Hypothalamus (tissue), 51 donors: ENCODE results near the gene FALEC.
A peak's percentile ranks its signal among the peaks of the same experiment; 100 is the strongest.

ENCODE experiments used
- DNase-seq, 51 donors: peaks; one replicate each; lab custom pipeline; 2025; lab: John Stamatoyannopoulos, UW

The FALEC gene

GRCh38 chr1:150511551-150511950, 4.0 kb upstream of the FALEC start:
- DNase-seq: no peak

- DNase-seq: no peak
Measured at GRCh38 chr1:150511985-150512660, 3.4 kb upstream of the FALEC start.

- no peak for DNase-seq
Measured at GRCh38 chr1:150512846-150513245, 2.7 kb upstream of the FALEC start.

GRCh38 chr1:150513351-150513791, 2.2 kb upstream of the FALEC start:
- no peak for DNase-seq

- no peak for DNase-seq
Measured at GRCh38 chr1:150514260-150514659, 1.3 kb upstream of the FALEC start.

GRCh38 chr1:150514913-150515327, 632 bp upstream of the FALEC start:
- DNase-seq: peak in 3 of 51 donors; percentile 21 to 50 (median 39)

- peak in 12 of 51 donors; percentile 4 to 49 (median 19) for DNase-seq
Measured at GRCh38 chr1:150516050-150516591, 569 bp downstream of the FALEC start.

GRCh38 chr1:150516616-150517015, 1.1 kb downstream of the FALEC start:
- DNase-seq: no peak

GRCh38 chr1:150521196-150521968, 5.8 kb downstream of the FALEC start:
- no peak for DNase-seq

- no peak for DNase-seq
Measured at GRCh38 chr1:150525348-150525747, 9.8 kb downstream of the FALEC start.

- DNase-seq: no peak
Measured at GRCh38 chr1:150528196-150528595, 12.6 kb downstream of the FALEC start.

GRCh38 chr1:150529017-150529416, 13.5 kb downstream of the FALEC start:
- DNase-seq: no peak

- DNase-seq: no peak
Measured at GRCh38 chr1:150530491-150531159, 15.1 kb downstream of the FALEC start.

GRCh38 chr1:150532860-150533259, 17.3 kb downstream of the FALEC start:
- peak in 1 of 51 donors; percentile 47 for DNase-seq

GRCh38 chr1:150534002-150534401, 18.4 kb downstream of the FALEC start:
- no peak for DNase-seq

GRCh38 chr1:150535511-150536287, 20.1 kb downstream of the FALEC start:
- DNase-seq: no peak

- no peak for DNase-seq
Measured at GRCh38 chr1:150536836-150537731, 21.5 kb downstream of the FALEC start.

- DNase-seq: no peak
Measured at GRCh38 chr1:150537732-150538684, 22.5 kb downstream of the FALEC start.
